GM19023 (cell line): ENCODE data around the gene ASRGL1.

ENCODE experiments used
- ATAC-seq: cut with Tn5 transposase; IDR thresholded peaks from one replicate; pipeline ENCODE4 v1.9.1; 2021; ENCODE audit warnings: mild to moderate bottlenecking, moderate library complexity; ENCODE audit not compliant: unreplicated experiment

Gene ASRGL1

GRCh38 chr11:62411524-62411923, 74.3 kb downstream of the ASRGL1 start:
- ATAC-seq: no peak

GRCh38 chr11:62413060-62413696, 75.9 kb downstream of the ASRGL1 start:
- no peak for ATAC-seq

DNA sequence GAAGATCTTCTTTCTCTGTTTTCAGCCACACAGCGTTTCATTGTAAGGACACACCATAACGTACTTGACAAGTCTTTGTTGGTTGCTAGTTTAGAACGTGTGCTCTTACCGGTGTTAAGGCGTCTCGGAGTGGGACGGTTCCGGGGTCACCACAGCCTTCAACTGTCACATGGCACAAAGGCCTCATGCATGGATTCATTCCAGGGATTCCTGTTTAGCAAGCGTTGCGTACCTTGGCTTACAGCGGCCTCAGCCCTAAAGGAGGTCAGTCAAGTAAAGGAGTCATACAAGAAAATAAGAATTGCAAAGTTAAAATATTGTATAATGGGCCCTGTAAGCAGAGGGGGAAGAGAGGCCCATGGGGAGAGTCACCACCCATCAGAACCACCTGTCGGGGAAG, 79.3 kb downstream of the ASRGL1 start:
- no peak for ATAC-seq

GRCh38 chr11:62418136-62418535, 80.9 kb downstream of the ASRGL1 start:
- no peak for ATAC-seq

DNA sequence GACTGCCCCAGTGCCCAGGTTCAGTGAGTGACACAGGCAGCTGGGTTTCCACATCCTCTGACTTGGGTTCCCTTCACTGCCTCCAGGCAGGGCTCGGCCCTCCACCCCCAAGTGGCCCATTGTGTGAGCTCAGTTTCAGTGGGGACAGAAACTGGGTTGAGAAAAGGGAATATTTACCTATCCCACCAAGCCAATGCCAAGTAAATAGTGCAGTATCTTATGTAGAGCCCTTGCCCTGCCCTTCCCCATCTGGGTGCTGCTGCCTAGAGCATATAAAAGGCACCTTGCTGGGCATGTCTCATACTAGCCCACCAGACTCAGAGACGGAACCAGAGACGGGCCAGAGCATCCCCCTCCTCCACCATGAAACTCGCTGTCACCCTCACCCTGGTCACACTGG, 81.5 kb downstream of the ASRGL1 start, which contains the start of gene SCGB1A1:
Gene SCGB1A1 (plus strand): TSS at position 301 of the 400 bp plus-strand sequence. CDS start 63 bp downstream, at position 364.
- ATAC-seq: no peak

- no peak for ATAC-seq
These were observed 82.2 kb downstream of the ASRGL1 start for GRCh38 chr11:62419314-62419929.

- ATAC-seq: no peak
These were observed 82.7 kb downstream of the ASRGL1 start for GRCh38 chr11:62419943-62420342.

- ATAC-seq: no peak
These were observed 83.6 kb downstream of the ASRGL1 start for GRCh38 chr11:62420882-62421281.

DNA sequence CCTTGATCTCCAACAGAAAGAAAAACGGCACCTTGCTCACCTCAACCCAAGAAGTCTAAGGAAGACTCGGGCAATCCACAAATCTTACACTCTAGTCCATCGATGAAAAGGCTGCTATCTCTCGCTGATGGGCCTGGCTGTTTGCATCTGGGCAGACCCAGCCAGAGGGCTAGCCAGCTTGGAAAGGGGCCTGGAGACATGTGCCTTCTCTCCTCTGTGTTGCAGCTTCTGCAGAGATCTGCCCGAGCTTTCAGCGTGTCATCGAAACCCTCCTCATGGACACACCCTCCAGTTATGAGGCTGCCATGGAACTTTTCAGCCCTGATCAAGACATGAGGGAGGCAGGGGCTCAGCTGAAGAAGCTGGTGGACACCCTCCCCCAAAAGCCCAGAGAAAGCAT, 84.7 kb downstream of the ASRGL1 start:
- ATAC-seq: no peak

DNA sequence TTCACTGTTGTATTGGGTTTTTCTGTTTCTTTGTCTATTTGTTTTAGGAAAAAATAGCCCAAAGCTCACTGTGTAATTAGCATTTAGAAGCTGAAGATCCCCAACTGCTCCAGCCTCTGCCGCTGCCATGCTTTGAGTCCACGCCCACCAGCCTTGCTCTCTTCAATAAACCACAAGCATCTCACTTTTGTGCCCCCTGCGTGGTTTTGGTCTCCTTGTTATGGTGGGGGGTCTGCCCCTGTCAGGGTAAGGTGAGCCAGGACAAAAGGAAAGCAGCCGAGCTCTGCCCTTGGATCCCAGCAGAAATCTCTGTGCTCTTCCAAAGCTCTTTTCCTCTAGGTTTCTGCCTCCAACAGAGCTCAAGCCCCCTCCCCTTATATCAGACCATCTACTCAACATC, 85.8 kb downstream of the ASRGL1 start:
- ATAC-seq: no peak

- no peak for ATAC-seq
These were observed 90.5 kb downstream of the ASRGL1 start for GRCh38 chr11:62427630-62428233.

DNA sequence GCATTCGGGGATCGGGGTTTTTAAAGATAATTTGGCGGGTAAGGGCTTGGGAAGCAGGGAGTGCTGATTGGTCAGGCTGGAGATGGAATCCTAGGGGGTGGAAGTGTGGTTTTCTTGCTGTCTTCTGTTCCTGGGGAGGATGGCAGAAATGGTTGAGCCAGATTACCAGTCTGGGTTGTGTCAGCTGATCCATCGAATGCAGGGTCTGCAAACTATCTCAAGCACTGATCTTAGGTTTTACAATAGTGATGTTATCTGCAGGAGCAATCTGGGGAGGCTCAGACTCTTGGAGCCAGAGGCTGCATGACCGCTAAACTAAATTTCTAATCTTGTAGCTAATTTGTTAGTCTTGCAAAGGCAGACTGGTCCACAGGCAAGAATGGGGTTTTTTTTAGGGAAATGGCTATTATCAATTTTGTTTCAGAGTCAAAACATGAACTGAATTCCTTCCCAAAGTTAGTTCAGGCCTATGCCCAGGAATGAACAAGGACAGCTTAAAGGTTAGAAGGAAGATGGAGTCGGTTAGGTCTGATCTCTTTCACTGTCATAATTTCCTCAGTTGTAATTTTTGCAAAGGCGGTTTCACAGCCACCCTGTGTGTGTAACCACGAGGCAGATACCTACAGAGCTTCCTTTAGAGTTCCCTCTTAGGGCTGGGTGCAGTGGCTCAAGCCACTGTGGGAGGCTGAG, 91.8 kb downstream of the ASRGL1 start:
- no peak for ATAC-seq

DNA sequence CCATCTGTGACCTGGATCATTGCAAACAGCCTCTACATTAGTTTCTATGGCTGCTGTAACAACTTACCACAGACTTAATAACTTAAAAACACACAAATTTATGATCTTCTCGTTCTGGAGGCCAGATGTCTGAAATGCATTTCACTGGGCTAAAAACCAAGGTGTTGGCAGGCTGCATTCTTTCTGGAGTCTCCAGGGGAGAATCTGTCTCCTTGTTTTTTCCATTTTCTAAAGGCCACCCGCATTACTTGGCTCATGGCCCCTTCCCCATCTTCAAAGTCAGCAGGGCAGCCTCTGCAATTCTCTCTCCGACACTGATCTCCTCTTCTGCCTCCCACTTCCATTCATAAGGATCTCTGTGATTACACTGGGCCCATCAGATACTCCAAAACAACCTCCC, 93.2 kb downstream of the ASRGL1 start:
- ATAC-seq: no peak

DNA sequence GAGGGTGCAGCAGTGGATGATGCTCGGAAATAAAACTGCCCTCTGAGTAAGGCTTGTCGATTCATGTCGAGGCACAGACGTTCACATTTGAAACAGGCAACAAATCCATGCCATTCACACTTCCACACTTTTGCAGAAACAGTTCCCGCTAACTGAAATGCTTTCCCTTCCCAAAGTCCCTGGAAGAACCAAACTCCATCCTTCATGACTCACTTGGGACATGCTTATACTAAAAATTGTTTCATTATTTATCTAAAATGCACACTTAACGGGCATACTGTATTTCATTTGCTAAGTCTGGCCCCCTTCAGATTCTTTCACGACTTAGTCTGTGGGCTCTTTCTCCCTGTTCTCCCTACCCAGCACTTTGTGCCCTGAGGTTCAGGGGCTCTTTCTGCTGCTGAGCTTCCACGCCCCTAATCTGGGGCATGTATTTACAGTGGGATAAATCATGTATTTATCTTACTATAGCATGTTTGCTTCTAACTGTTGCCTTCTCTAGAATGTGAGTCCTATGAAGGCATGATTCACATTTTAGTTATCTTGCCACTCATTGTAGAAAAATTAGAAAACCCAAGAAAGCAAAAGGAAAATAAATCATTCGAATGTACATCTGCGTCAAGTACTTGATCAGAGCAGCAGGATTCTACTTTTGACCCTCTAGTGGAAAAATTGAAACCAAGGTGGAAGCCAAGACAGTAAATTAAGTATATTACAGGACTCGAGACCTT, 94.1 kb downstream of the ASRGL1 start:
- no peak for ATAC-seq

- ATAC-seq: no peak
These were observed 95.4 kb downstream of the ASRGL1 start for GRCh38 chr11:62432695-62433094.

- no peak for ATAC-seq
These were observed 96.1 kb downstream of the ASRGL1 start for GRCh38 chr11:62433141-62433903.

DNA sequence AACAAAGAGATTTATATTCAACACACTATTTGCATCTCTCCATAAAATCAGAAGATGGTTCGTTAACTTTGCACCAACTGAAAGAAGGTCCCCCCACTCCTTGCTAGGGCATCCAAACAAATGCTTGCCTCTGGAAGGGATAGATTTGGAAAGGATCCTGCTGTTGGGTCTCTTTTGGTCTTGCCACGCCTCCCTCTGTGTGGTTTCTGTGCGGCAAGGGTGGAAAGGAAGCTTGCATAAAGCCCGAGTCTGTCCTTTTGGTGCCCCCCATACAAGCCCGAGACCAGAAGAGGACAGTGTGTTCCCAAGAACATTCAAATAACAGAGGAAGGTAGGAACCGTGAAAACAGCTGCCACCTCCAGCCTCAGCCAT, 96.6 kb downstream of the ASRGL1 start:
- no peak for ATAC-seq

GRCh38 chr11:62435846-62436660, 98.8 kb downstream of the ASRGL1 start:
- no peak for ATAC-seq

- no peak for ATAC-seq
These were observed 100.4 kb downstream of the ASRGL1 start for GRCh38 chr11:62437616-62438015.

- no peak for ATAC-seq
These were observed 101.4 kb downstream of the ASRGL1 start for GRCh38 chr11:62438641-62439040.
